Measurements from ENCODE around the gene CLIP1. TPM values are rescaled to one million over a fixed set of nuclear protein-coding genes. Genes with fewer than 3 reads are reported as not detected.
A peak's percentile ranks its signal among the peaks of the same experiment; 100 is the strongest.

CLIP1 gene
- total RNA-seq, 1 donor from 2014 or later: 70.0 TPM

GRCh38 chr12:122327494-122328385 is 94.7 kb downstream of the CLIP1 start:
- DNase-seq (ENCODE audit: low read depth) (no peak), FAIRE-seq (no peak)
- no peaks in the 10 kb centered on the region for H3K79me2 ChIP-seq (ENCODE audit: insufficient read depth, low read length)
- H3K4me1 ChIP-seq (ENCODE audit: insufficient read depth, low read length): peaks cover under 1% of the 10 kb centered on the region
- no peak overlapping the region for H3K4me3 Mint-ChIP-seq (ENCODE audit: unreplicated experiment)
- H3K27me3 ChIP-seq (ENCODE audit: insufficient read depth, low read length): no peaks in the 10 kb centered on the region
- peaks cover 15% of the 10 kb centered on the region for H3K4me1 Mint-ChIP-seq (ENCODE audit: low read depth, unreplicated experiment)
- peaks cover 4% of the 10 kb centered on the region for H4K20me1 ChIP-seq (ENCODE audit: insufficient read depth, low read length)
- no peaks in the 10 kb centered on the region for H3K9me3 ChIP-seq (ENCODE audit: insufficient read depth, low read depth, low read length)
- H3K27me3 Mint-ChIP-seq (ENCODE audit: low read depth, unreplicated experiment): no peaks in the 10 kb centered on the region
- H3K27ac Mint-ChIP-seq (ENCODE audit: unreplicated experiment): peak overlapping the region; percentile 81
- no peak overlapping the region for H3K27ac ChIP-seq (ENCODE audit: low read depth, low read length)
- no peak overlapping the region for H3K4me2 ChIP-seq (ENCODE audit: low read length)
- no peak overlapping the region for H3K4me3 ChIP-seq (ENCODE audit: insufficient read depth, low read depth, low read length)
- peaks cover 10% of the 10 kb centered on the region for H3K36me3 Mint-ChIP-seq (ENCODE audit: low read depth, unreplicated experiment)
- no peak overlapping the region for H3K9ac ChIP-seq (ENCODE audit: low read length)
- no peaks in the 10 kb centered on the region for H3K9me3 Mint-ChIP-seq (ENCODE audit: unreplicated experiment)
- peaks cover 26% of the 10 kb centered on the region for H3K36me3 ChIP-seq (ENCODE audit: insufficient read depth, low read length)
- TF ChIP-seq EZH2 (IDR thresholded peaks at IDR 0.05; ENCODE audit: insufficient read depth, low read length): no peak
- TF ChIP-seq CTCF (IDR thresholded peaks at IDR 0.05; ENCODE audit: insufficient read depth, low read depth, low read length): no peak
- H2AFZ ChIP-seq (ENCODE audit: low read depth, low read length): no peak overlapping the region

GRCh38 chr12:122327014-122327413 is 95.5 kb downstream of the CLIP1 start:
- Histone ChIP-seq H3K27ac (ENCODE audit: low read depth, low read length) (no peak overlapping the region), H3K9ac (ENCODE audit: low read length) (no peak overlapping the region), H3K27me3 (ENCODE audit: insufficient read depth, low read length) (no peaks in the 10 kb centered on the region), H3K79me2 (ENCODE audit: insufficient read depth, low read length) (peaks cover 1% of the 10 kb centered on the region), H3K4me1 (ENCODE audit: insufficient read depth, low read length) (peaks cover 5% of the 10 kb centered on the region), H3K9me3 (ENCODE audit: insufficient read depth, low read depth, low read length) (no peaks in the 10 kb centered on the region), H3K36me3 (ENCODE audit: insufficient read depth, low read length) (peaks cover 26% of the 10 kb centered on the region), H3K4me3 (ENCODE audit: insufficient read depth, low read depth, low read length) (no peak overlapping the region), H3K4me2 (ENCODE audit: low read length) (no peak overlapping the region), H2AFZ (ENCODE audit: low read depth, low read length) (no peak overlapping the region), H4K20me1 (ENCODE audit: insufficient read depth, low read length) (peaks cover 4% of the 10 kb centered on the region)
- H3K27me3 Mint-ChIP-seq (ENCODE audit: low read depth, unreplicated experiment): no peaks in the 10 kb centered on the region
- H3K4me1 Mint-ChIP-seq (ENCODE audit: low read depth, unreplicated experiment): peaks cover 19% of the 10 kb centered on the region
- TF ChIP-seq CTCF (IDR thresholded peaks at IDR 0.05; ENCODE audit: insufficient read depth, low read depth, low read length) (no peak), EZH2 (IDR thresholded peaks at IDR 0.05; ENCODE audit: insufficient read depth, low read length) (no peak)
- no peak for FAIRE-seq
- H3K4me3 Mint-ChIP-seq (ENCODE audit: unreplicated experiment): no peak overlapping the region
- DNase-seq (ENCODE audit: low read depth): no peak
- H3K27ac Mint-ChIP-seq (ENCODE audit: unreplicated experiment): no peak overlapping the region
- peaks cover 10% of the 10 kb centered on the region for H3K36me3 Mint-ChIP-seq (ENCODE audit: low read depth, unreplicated experiment)
- H3K9me3 Mint-ChIP-seq (ENCODE audit: unreplicated experiment): no peaks in the 10 kb centered on the region

- H3K9me3 Mint-ChIP-seq (ENCODE audit: unreplicated experiment): no peaks in the 10 kb centered on the region
- Histone ChIP-seq H3K4me2 (ENCODE audit: low read length) (no peak overlapping the region), H3K36me3 (ENCODE audit: insufficient read depth, low read length) (peaks cover 29% of the 10 kb centered on the region), H3K4me1 (ENCODE audit: insufficient read depth, low read length) (peaks cover 5% of the 10 kb centered on the region), H4K20me1 (ENCODE audit: insufficient read depth, low read length) (peaks cover 4% of the 10 kb centered on the region), H3K27me3 (ENCODE audit: insufficient read depth, low read length) (no peaks in the 10 kb centered on the region), H3K4me3 (ENCODE audit: insufficient read depth, low read depth, low read length) (no peak overlapping the region), H3K79me2 (ENCODE audit: insufficient read depth, low read length) (peaks cover 4% of the 10 kb centered on the region), H2AFZ (ENCODE audit: low read depth, low read length) (no peak overlapping the region), H3K27ac (ENCODE audit: low read depth, low read length) (no peak overlapping the region), H3K9me3 (ENCODE audit: insufficient read depth, low read depth, low read length) (no peaks in the 10 kb centered on the region), H3K9ac (ENCODE audit: low read length) (no peak overlapping the region)
- H3K27me3 Mint-ChIP-seq (ENCODE audit: low read depth, unreplicated experiment): no peaks in the 10 kb centered on the region
- peaks cover 19% of the 10 kb centered on the region for H3K4me1 Mint-ChIP-seq (ENCODE audit: low read depth, unreplicated experiment)
- H3K27ac Mint-ChIP-seq (ENCODE audit: unreplicated experiment): peak overlapping the region; percentile 12
- no peak for FAIRE-seq
- no peak overlapping the region for H3K4me3 Mint-ChIP-seq (ENCODE audit: unreplicated experiment)
- DNase-seq (ENCODE audit: low read depth): peak; percentile 63
- peaks cover 10% of the 10 kb centered on the region for H3K36me3 Mint-ChIP-seq (ENCODE audit: low read depth, unreplicated experiment)
- TF ChIP-seq EZH2 (IDR thresholded peaks at IDR 0.05; ENCODE audit: insufficient read depth, low read length) (no peak), CTCF (IDR thresholded peaks at IDR 0.05; ENCODE audit: insufficient read depth, low read depth, low read length) (no peak)
Measured at GRCh38 chr12:122326586-122326985, 95.9 kb downstream of the CLIP1 start.
